Stimulated activated CD8-positive, alpha-beta memory T cell treated with anti-CD3 and anti-CD28 coated beads, Interleukin-4, amount 100 ng/mL, for 48 hours (primary cell): ENCODE data around the gene ATPAF1.
A peak's percentile ranks its signal among the peaks of the same experiment; 100 is the strongest.
"Not testable (repeated sequence)": the region's sequence is repeated elsewhere in the genome, so short reads cannot be mapped to it uniquely, and the experiment has no call there.

Experiments
- DNase-seq: peaks from one replicate; pipeline ENCODE4 v3.0.0-alpha.2; 2020

ATPAF1 gene

DNA sequence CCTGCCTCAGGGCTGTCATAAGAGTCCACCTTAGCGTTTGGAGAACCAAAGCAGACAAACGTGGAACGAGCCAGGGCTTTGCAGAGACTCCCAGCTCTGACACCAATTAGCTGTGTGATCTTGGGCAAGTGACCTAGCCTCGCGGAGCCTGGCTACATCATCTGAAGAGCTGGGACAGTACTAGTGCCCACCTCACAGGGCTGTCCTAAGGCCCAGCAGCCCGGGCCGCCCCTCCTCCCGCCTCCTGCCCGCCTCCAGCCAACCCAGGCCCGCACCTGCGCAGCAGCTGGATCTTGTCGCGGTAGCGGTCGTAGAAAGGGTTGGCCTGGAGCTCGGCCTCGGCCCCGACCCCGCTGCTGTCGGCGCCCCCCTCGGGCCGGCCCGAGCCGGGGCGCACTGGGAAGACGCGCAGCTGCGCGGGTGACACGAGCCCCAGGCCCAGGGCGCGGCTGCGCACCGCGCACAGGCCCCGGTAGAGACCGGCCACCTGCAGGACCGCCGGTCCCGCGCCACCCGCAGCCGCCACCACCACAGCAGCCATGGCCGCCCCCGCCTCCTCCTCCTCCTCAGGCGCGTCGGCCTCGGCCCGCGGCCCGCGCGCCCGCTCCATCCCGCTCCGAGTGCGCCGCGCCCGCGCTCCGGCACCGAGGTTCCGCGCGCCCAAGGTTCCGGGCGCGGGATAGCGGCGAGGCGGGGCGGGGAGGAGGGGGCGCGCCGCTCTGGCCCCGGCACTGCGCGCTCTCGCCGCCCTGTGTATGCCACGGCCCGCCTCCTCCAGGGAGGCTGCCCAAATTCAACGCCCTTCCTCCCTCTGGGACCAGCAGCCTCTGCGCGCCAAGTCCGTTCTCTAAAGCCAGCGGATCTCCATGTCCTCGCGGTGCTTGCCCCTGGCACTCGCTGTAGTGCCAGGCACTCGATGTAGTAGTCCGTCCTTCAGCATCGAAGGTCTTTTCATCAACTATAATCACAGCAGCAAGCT, at the start of gene ATPAF1:
Gene ATPAF1, minus strand, starts transcription at position 583 of the 979 bp plus-strand sequence. Its CDS starts 42 bp downstream, at position 541.
- peak; percentile 67 for DNase-seq

- DNase-seq, result no peak
These were observed 49.5 kb upstream of the ATPAF1 start for GRCh38 chr1:46717654-46718053.

DNA sequence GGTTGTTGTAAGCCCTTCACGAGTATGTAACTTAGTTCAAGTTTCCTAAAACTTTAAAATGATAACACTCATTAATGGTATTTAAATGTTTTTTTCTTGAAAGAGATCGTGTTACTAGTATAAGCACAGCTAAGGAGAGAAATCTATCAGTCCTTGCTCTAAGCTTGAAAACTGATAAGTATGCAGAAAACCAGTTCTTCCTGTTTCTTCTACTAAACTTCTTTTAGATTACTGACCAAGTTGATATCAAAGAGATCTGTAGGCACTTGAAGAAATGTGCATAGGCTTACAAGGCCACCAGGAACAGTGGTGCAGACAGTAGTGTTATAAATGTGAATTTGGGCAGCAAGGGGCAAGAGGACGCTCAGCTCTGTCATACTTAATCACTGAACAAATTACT, 46.8 kb upstream of the ATPAF1 start:
- DNase-seq, result no peak

- no peak for DNase-seq
These were observed 40.0 kb upstream of the ATPAF1 start for GRCh38 chr1:46708121-46708520.

- no peak for DNase-seq
These were observed 37.2 kb upstream of the ATPAF1 start for GRCh38 chr1:46705408-46705807.

- no peak for DNase-seq
These were observed 35.9 kb upstream of the ATPAF1 start for GRCh38 chr1:46703927-46704641.

GRCh38 chr1:46699666-46700065, 31.5 kb upstream of the ATPAF1 start:
- no peak for DNase-seq

- no peak for DNase-seq
These were observed 28.9 kb upstream of the ATPAF1 start for GRCh38 chr1:46697053-46697452.

- not testable (repeated sequence) for DNase-seq
These were observed 26.5 kb upstream of the ATPAF1 start for GRCh38 chr1:46694676-46695075.

DNA sequence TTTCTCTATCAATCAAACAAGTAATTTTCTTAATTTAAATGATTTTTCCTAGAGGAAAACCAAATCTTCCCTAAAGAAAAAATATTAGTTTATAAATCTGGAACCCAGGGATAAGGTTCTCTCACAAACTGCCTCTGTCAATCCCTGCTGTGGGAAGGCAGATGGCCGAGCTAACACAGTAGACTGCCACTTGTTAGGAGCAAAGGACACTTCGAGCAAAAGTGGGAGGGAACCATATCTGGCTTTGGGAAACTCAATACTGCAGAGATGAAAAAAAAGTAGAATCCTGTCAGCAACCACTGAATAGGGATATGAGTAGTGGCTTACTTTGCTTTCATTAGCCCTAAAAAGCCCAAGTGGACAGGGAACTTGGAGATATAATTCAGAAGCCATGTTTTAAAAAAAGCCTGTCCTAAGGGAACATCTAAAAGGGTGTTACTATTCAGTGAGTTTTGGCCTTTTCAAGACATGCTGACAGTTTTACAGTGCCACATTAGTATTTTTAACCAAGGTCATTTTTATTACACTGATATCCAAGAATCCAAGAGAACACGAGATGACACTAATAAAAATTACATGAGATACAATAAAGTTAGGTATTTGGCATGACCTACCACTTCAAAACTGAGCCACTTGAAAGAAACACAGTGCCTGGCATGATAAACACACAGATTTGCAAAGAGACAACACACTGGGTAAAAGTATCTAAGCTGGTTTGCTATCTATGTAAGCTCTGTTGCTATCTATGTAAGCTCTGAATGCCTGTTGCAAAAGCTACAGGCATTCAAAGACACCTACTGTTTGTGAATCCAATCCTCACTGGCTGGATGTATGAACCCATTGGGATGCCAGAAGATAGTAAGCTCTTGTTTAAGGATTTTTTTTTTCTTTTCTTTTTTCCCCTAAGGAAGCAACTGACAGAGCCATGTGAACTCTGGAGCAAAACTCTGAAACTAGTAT, 24.9 kb upstream of the ATPAF1 start:
- no peak for DNase-seq

DNA sequence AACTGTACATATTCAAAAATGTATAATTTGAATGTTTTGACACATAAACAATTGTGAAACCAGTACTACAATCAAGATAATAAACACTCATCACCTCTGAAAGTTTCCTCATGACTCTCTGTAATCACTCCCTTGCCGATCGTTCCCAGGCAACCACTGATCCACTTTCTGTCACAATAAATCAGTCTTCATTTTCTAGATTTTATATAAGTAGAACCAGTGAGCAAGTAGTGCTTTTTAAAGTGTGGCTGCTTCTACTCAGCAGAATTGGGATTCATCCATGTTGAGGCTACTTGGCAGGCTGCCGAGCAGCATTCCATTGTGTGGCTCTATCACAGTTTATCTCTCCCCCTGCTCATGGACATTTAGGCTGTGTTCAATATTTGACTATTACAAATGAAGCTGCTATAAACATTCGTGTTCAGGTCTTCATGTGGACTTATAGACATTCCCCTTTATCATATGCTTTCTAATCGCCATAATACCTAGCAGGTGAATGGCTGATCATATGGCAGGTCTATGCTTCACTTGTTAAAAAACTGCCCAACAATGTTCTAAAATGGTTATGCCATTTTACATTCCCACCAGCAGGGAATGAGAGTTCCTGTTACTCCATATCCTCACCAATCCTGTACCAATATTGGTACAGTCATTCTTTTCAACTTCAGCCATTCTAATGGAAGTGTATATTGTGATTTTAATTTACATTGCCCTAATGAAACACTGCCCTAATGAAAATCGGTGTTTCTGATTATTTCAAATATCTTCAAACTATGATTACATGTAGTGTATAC, 24.0 kb upstream of the ATPAF1 start:
- DNase-seq, result no peak

DNA sequence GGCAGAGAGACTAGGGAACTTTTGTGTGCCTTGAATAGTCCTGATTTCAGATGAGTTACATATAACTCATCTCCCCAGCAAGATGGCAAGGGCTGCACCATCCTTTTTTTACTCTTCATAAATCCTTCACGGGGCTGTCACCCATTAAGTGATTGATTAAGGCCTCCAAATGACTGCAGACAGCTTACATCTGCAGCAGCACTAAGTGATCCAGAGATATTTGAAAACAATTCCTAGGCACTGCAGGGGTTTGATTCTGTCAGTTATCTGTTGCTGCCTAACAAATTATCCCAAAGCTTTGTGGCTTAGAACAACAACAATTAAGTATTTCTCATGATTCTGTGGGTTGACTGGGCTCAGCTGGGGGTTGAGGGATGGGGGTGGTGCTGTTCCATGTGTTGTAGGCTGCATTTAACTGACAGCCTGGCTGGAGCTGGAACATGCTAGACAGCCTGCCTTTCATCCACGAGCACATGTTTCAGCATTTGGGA, 22.8 kb upstream of the ATPAF1 start:
- DNase-seq, result no peak

DNA sequence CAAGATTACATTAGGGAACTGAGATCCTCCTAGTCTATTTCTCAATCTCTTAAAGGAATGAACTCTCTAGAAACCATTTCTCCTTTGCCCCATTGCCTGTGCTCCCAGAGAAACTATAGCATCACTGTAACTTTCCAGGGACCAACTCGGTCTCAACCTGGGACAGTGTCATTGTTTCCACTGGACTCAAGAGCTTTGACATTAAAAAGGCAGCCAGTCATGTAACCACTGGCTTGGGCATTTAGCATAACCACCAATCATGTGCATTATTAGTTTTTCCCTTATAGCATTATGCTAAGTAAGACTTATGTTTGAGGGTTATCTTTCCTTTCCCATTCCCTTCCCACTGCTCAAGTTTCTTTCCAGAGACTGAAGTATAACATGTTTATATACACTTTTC, 21.7 kb upstream of the ATPAF1 start:
- DNase-seq, result no peak

GRCh38 chr1:46689356-46689755, 21.2 kb upstream of the ATPAF1 start:
- DNase-seq, result no peak

DNA sequence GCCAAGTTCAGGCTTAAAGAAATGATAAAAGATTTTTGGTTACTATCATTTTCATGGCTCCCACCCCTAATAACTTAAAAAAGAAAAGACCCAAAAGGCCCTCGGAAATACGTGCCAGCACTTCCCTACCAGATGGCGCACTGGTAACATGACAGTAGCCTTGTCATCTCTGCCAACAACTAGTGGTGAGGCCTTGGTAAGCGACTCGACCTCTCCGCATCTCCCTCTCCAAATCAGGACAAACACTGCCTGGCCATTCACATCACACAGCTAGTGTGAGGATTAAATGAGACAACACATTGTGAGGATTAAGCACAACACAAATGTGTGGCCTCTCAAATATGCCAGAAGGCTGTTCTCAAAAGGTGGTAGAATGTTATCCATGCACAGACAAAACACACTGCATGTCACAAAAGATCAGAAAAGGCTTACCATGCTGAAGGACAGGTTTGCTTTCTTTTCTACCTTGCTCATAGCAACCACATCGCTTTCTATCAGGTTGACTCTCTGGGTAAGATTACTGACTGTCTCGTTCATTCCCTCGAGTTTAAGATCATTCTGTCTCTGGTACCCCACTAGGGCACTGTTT, 19.9 kb upstream of the ATPAF1 start:
- no peak for DNase-seq

GRCh38 chr1:46687093-46687659, 19.0 kb upstream of the ATPAF1 start:
- DNase-seq, result no peak

GRCh38 chr1:46686255-46686654, 18.1 kb upstream of the ATPAF1 start:
- no peak for DNase-seq

DNA sequence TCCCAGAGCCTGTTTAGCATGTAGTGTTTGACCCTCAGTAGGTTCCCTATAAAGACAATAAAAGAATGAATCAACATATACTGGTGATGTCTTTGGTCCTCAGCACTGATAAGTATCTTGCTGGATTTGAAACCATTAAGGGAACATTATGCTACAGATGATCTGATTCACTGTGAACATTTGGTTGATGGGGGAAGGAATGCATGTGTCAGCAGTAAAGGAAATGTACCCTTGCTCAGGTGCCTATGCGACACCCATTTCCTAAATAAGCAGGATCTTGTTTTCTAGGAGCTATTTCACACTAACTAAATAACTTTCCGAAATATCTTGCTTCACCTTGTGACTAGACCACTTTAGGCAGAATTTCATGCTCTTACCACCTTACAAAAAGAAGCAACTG, 16.5 kb upstream of the ATPAF1 start:
- DNase-seq, result no peak

DNA sequence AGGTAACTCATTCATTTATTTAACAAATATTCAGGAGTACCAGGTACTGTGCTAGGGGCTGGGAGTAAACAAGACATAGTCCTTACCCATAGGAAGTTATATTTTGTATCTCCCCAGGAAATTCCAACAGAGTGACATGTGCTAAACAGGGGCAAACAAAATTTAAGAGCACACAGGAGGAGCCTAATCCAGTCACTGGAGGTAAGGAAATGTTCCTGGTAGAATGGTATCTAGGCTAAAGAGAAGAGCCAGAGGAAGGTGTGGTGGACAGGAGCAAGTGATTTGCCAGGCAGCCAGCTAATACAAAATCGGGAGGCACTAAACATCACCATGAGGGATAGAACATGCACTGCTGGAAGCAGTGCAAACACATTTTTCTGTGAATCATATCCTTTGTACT, 13.9 kb upstream of the ATPAF1 start:
- DNase-seq, result no peak

- no peak for DNase-seq
These were observed 13.3 kb upstream of the ATPAF1 start for GRCh38 chr1:46681333-46682034.
